GM20000 (cell line): ENCODE data around the gene TNFRSF14.
A peak's percentile ranks its signal among the peaks of the same experiment; 100 is the strongest.

Source experiments
- DNase-seq: peaks from one replicate; pipeline ENCODE4 v3.0.0; 2012; ENCODE audit warnings: low spot score
- CTCF ChIP-seq: IDR thresholded peaks from 2 replicates; pipeline ENCODE4 v1.5.1; 2012; ENCODE audit warnings: mild to moderate bottlenecking, control low read depth; ENCODE audit errors: extremely low read depth, missing control alignments

The TNFRSF14 gene

GRCh38 chr1:2553871-2554620 lies 2.1 kb upstream of the TNFRSF14 start:
- no peak for DNase-seq
- no peak for TF ChIP-seq CTCF

DNA sequence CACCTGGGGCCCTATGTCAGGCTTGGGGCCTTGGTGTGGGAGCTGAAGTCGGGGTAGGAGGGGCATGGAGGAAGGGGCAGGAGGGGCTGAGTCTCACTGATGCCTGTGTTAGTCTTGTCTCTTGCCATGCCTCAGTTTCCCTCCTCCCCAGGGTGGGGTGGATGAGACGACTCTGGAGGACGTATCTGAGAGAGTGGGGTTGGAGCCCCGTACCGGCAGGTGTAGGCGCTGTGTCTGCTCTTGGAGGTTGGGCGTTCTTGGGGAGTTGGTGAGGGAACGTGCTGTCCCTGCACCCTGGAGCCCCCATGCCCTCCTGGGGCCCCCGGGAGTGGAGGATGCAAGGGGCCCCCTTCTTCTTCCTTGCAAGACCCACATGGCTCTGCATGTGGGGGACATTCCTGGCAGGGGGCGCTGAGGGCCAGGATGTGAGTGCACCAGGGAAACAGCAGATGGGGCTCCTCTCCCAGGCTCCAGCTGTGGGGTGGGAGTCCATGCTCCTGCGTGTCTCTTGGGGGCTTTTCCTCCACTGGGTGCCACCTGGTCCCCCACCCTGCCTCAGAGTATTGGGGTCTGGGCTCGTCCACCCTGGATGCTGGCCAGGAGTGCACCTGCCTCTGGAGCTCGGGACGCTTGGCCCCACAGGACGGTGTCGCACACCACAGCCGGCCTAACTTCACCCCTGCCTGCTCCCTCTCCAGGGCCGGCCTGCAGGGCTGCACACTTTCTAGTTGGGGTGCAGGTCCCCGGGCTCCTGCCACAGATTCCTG lies 1.4 kb upstream of the TNFRSF14 start:
- peak; percentile 76 for DNase-seq
- TF ChIP-seq CTCF: peak; percentile 69

DNA sequence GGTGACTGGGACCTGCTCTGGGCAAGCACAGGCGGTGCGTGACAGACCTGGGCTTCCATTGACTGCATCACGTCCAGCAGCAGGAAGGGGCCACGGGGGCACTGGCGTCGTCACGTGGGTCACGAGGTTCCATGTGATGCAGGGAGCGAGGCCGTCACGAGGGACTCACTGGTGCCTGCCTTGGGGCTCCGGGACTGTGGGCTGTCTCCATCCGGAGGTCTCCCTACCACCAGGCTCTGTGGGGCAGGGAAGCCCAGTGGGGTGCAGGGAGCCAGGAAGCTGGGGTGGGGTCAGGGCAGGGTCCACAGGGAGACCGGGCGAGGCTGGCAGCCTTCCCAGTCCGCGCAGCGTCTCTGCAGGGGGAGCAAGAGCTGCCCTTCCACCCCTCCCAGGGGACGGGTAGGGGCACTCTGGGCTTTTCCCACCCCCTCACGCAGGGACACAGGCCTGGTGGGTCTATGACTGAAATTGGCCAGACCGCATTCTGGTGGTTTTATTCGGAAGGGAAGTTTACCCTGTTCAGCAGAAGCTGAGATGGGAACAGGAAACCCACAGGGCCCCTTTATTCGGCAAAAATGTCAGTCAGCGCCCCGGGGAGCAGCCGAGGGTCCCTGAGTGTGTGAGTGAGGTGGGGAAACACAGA lies 416 bp upstream of the TNFRSF14 start:
- peak; percentile 76 for DNase-seq
- TF ChIP-seq CTCF: no peak

DNA sequence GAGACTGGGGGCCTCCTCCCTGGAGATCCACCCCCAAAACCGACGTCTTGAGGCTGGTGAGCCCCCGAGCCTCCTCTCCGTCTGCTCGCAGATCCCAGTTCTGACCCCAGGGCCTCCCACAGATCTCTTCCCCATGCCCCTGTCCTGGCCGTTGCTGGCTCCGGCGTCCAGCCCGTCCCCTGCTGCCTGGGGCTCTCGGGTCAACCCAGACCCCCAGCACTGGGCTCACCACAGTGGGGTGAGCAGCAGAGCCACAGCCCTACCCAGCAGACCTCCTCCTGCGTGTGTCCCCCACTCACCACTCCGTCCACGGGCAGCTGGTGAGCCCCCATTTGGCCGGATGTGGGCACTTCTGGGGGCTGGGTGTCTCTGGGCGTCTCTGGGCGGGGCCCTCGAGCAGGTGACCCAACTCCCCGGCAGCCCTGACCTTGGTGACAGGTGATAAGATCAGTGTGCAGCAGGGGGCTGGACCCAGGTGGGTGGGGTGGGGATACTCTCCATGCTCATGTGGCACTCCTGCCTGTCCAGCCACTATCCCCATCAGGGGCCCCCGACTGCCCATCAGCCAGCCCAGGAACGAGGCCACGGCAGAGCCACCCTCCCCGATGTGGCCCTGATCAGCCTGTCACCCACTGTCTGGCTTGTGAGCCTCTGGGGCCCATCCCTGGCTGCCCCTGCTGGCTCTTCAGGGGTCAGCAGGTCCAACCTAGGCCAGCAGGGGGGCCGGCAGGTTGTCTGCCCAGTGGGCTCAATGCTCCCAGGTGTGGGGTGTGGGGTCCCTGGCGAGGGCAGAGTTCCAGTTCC lies 709 bp downstream of the TNFRSF14 start:
- TF ChIP-seq CTCF: no peak
- peak; percentile 73 for DNase-seq

DNA sequence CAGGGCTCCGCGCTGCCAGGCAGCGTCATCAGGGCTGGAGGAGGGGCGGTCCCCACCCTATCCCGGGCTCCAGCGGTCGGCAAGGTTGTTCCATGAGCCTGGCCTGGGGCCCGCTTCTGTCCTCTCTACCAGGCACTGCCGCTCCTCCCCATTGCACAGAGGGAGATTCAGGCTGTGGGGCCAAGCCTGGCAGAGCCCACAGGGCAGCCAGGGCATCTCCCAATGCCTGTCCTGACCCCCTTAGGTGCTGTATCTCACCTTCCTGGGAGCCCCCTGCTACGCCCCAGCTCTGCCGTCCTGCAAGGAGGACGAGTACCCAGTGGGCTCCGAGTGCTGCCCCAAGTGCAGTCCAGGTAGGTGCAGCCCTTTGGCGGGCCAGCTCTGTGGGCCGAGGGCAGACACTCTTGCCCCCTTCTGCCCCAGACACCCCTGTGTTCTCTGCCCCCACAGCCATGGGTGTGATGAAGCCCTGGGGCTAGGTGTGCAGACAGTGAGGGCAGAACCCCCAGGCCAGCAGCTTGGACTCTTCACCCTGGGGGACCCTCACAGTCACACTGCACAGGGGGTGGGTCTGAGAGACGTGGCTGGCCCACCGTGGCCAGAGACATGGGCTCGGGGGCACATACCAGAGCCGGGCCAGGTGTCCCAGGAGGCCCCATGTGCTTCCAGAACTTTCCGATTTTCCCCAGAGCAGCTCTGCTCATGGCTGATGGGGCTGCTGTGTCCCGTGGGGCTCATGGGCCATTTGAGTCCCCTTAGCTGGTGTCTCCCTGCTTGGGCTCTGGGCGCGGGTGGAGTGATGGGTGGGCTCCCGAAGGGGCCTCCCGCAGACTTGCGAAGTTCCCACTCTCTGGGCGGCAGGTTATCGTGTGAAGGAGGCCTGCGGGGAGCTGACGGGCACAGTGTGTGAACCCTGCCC lies 1.6 kb downstream of the TNFRSF14 start:
- no peak for TF ChIP-seq CTCF
- no peak for DNase-seq

DNA sequence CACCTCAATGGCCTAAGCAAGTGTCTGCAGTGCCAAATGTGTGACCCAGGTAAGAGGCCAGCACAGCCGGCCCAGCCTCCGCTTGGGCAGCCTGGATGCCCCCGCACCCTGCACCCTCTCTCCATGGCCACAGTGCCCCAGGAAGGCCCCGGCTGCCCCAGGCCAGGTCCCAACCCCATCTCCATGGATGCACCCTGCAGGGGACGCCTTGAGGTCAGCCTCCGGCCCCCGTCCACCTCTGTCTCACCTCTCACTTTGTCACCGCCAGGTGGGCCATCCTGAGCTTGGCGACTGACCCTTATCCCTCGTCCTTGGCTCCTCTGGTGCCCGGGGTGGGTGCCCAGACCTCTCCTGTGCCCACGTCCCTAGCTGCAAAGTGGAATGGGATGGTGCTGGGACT lies 2.2 kb downstream of the TNFRSF14 start:
- no peak for DNase-seq
- TF ChIP-seq CTCF: no peak
